ENCODE results near the gene VDAC2.

VDAC2 gene

GRCh38 chr10:75245354-75246250 is 35.0 kb downstream of the VDAC2 start:
- Histone ChIP-seq H3K79me2 (ENCODE audit: low read length) (no peaks in the 10 kb centered on the region), H4K20me1 (ENCODE audit: insufficient read depth, low read length) (no peaks in the 10 kb centered on the region), H3K27me3 (ENCODE audit: low read depth, low read length) (no peaks in the 10 kb centered on the region), H2AFZ (ENCODE audit: low read depth, low read length) (no peak overlapping the region), H3K36me3 (replicated peaks; ENCODE audit: low read depth, low read length) (no peaks in the 10 kb centered on the region), H3K9ac (ENCODE audit: low read length) (no peak overlapping the region), H3K4me2 (ENCODE audit: low read length) (no peak overlapping the region), H3K4me3 (ENCODE audit: low read length) (no peak overlapping the region), H3K9me3 (ENCODE audit: insufficient read depth, low read length) (no peaks in the 10 kb centered on the region), H3K4me1 (ENCODE audit: low read length) (no peaks in the 10 kb centered on the region), H3K27ac (ENCODE audit: low read length) (no peak overlapping the region)
- TF ChIP-seq EZH2phosphoT487 (IDR thresholded peaks at IDR 0.05; ENCODE audit: low read depth) (no peak), CTCF (IDR thresholded peaks at IDR 0.05; ENCODE audit: low read depth, low read length) (no peak)

GRCh38 chr10:75246506-75246905 is 35.9 kb downstream of the VDAC2 start:
- Histone ChIP-seq H3K4me1 (ENCODE audit: low read length) (no peaks in the 10 kb centered on the region), H3K9ac (ENCODE audit: low read length) (no peak overlapping the region), H3K27ac (ENCODE audit: low read length) (no peak overlapping the region), H3K4me3 (ENCODE audit: low read length) (no peak overlapping the region), H3K27me3 (ENCODE audit: low read depth, low read length) (no peaks in the 10 kb centered on the region), H4K20me1 (ENCODE audit: insufficient read depth, low read length) (no peaks in the 10 kb centered on the region), H3K9me3 (ENCODE audit: insufficient read depth, low read length) (no peaks in the 10 kb centered on the region), H3K79me2 (ENCODE audit: low read length) (no peaks in the 10 kb centered on the region), H3K4me2 (ENCODE audit: low read length) (no peak overlapping the region), H2AFZ (ENCODE audit: low read depth, low read length) (no peak overlapping the region), H3K36me3 (replicated peaks; ENCODE audit: low read depth, low read length) (no peaks in the 10 kb centered on the region)
- no peak for TF ChIP-seq EZH2phosphoT487 (IDR thresholded peaks at IDR 0.05; ENCODE audit: low read depth)
- no peak for TF ChIP-seq CTCF (IDR thresholded peaks at IDR 0.05; ENCODE audit: low read depth, low read length)

GRCh38 chr10:75247797-75248196 is 37.2 kb downstream of the VDAC2 start:
- Histone ChIP-seq H3K9ac (ENCODE audit: low read length) (no peak overlapping the region), H3K79me2 (ENCODE audit: low read length) (no peaks in the 10 kb centered on the region), H3K4me2 (ENCODE audit: low read length) (no peak overlapping the region), H3K27me3 (ENCODE audit: low read depth, low read length) (no peaks in the 10 kb centered on the region), H3K4me3 (ENCODE audit: low read length) (no peak overlapping the region), H3K36me3 (replicated peaks; ENCODE audit: low read depth, low read length) (no peaks in the 10 kb centered on the region), H3K27ac (ENCODE audit: low read length) (no peak overlapping the region), H3K9me3 (ENCODE audit: insufficient read depth, low read length) (no peaks in the 10 kb centered on the region), H2AFZ (ENCODE audit: low read depth, low read length) (no peak overlapping the region), H4K20me1 (ENCODE audit: insufficient read depth, low read length) (no peaks in the 10 kb centered on the region), H3K4me1 (ENCODE audit: low read length) (no peaks in the 10 kb centered on the region)
- TF ChIP-seq CTCF (IDR thresholded peaks at IDR 0.05; ENCODE audit: low read depth, low read length), result no peak
- TF ChIP-seq EZH2phosphoT487 (IDR thresholded peaks at IDR 0.05; ENCODE audit: low read depth), result no peak

GRCh38 chr10:75250934-75251333 is 40.3 kb downstream of the VDAC2 start:
- no peaks in the 10 kb centered on the region for H4K20me1 ChIP-seq (ENCODE audit: insufficient read depth, low read length)
- no peaks in the 10 kb centered on the region for H3K36me3 ChIP-seq (replicated peaks; ENCODE audit: low read depth, low read length)
- no peak overlapping the region for H3K4me3 ChIP-seq (ENCODE audit: low read length)

More at GRCh38 chr10:75250934-75251333, 40.3 kb downstream of the VDAC2 start:
- no peak overlapping the region for H3K9ac ChIP-seq (ENCODE audit: low read length)
- H3K27ac ChIP-seq (ENCODE audit: low read length), result no peak overlapping the region
- no peak overlapping the region for H2AFZ ChIP-seq (ENCODE audit: low read depth, low read length)
- H3K9me3 ChIP-seq (ENCODE audit: insufficient read depth, low read length), result peaks cover 6% of the 10 kb centered on the region; the same call in 1 of the 2 replicates
- H3K4me1 ChIP-seq (ENCODE audit: low read length), result no peaks in the 10 kb centered on the region
- TF ChIP-seq EZH2phosphoT487 (IDR thresholded peaks at IDR 0.05; ENCODE audit: low read depth), result no peak
- no peak for TF ChIP-seq CTCF (IDR thresholded peaks at IDR 0.05; ENCODE audit: low read depth, low read length)
- H3K27me3 ChIP-seq (ENCODE audit: low read depth, low read length), result no peaks in the 10 kb centered on the region
- H3K79me2 ChIP-seq (ENCODE audit: low read length), result no peaks in the 10 kb centered on the region
- no peak overlapping the region for H3K4me2 ChIP-seq (ENCODE audit: low read length)

Measured in OCI-LY3 (cell line).